Transverse colon (tissue), 4 donors: ENCODE measurements around the gene ATF5. TPM values are rescaled to one million over a fixed set of nuclear protein-coding genes. Genes with fewer than 3 reads are reported as not detected.

ENCODE experiments used
- DNase-seq: peaks from one replicate; pipeline ENCODE4 v3.0.0-alpha.2; 2019
- H3K27ac ChIP-seq, 4 donors: fragments of 200-600 bp; sonication (generic); 2 replicates each; pipeline ENCODE4 v1.5.1; 2016 to 2018; ENCODE audit warnings: inconsistent platforms in 4 of 4
- H3K27me3 ChIP-seq: fragments of 200-600 bp; sonication (generic); 2 replicates; pipeline ENCODE4 v1.5.1; 2017; ENCODE audit warnings: inconsistent platforms
- H3K36me3 ChIP-seq, 4 donors: fragments of 200-600 bp; sonication (generic); 2 replicates each; pipeline ENCODE4 v1.5.1; 2017 to 2019; ENCODE audit warnings: inconsistent platforms in 4 of 4
- H3K4me1 ChIP-seq, 4 donors: fragments of 200-600 bp; sonication (generic); 2 replicates each; pipeline ENCODE4 v1.5.1; 2017 to 2020; ENCODE audit warnings: inconsistent platforms in 4 of 4
- H3K4me3 ChIP-seq, 4 donors: fragments of 200-600 bp; sonication (generic); 1 replicate in 1 of 4; 2 replicates in 3 of 4; pipeline versions ENCODE4 v1.5.1 to v1.6.1; 2017 to 2019; ENCODE audit warnings: inconsistent platforms in 4 of 4
- H3K9me3 ChIP-seq, 2 donors: fragments of 200-600 bp; sonication (generic); 2 replicates each; pipeline ENCODE4 v1.5.1; 2017 to 2019; ENCODE audit warnings: inconsistent platforms in 2 of 2
- CTCF ChIP-seq, 5 experiments: fragments of 200-600 bp in 3 of 5; fragments of 450-650 bp in 2 of 5; sonication (generic) in 3 of 5; IDR thresholded peaks; 1 replicate in 2 of 5; 2 replicates in 3 of 5; pipeline ENCODE4 v1.5.1; 2016 to 2017; ENCODE audit warnings: antibody characterized with exemption in 5 of 5, inconsistent platforms in 3 of 5, mild to moderate bottlenecking in 2 of 5, moderate library complexity in 1 of 5
- EP300 ChIP-seq: sonication (generic); formaldehyde crosslinking; IDR thresholded peaks from one replicate; pipeline ENCODE4 v1.6.1; 2017; ENCODE audit warnings: antibody characterized with exemption, low read depth
- POLR2A ChIP-seq: fragments of 450-650 bp; IDR thresholded peaks from one replicate; pipeline ENCODE4 v1.6.1; 2016; ENCODE audit warnings: antibody characterized with exemption, mild to moderate bottlenecking, moderate library complexity
- POLR2AphosphoS5 ChIP-seq, 3 donors: sonication (generic); formaldehyde crosslinking; IDR thresholded peaks; one replicate each; pipeline ENCODE4 v1.6.1; 2016; ENCODE audit warnings: antibody characterized with exemption in 3 of 3
- WGBS, 2 donors: methylation state at CpG; one replicate each; pipeline ENCODE4 v1.1.5; 2018; ENCODE audit warnings: low coverage in 1 of 2; 5-methylcytosine and 5-hydroxymethylcytosine counted together
- in situ Hi-C, 4 donors: fragments of 200-750 bp; cut with MboI; loops; one replicate each; pipeline versions ENCODE4 v1.15.0 to v1.15.1; 2017; ENCODE audit warnings: low sequenced_read_pairs in 3 of 4, low pct_ligation_motif_present in 1 of 4, low pct_unique_long_range_greater_than_20kb in 1 of 4
- intact Hi-C: fragments of 100-400 bp; cut with DNase I; formaldehyde crosslinking; loops from one replicate; pipeline ENCODE4 v1.15.1; 2023; ENCODE audit warnings: low total_unique reads
- total RNA-seq, 4 donors: library from RNA; depleted of rRNA; stranded (reverse); fragments of >200 nt; gene quantifications; one replicate each; pipeline ENCODE4 v1.1.0, GENCODE V29; 2016

Gene ATF5
- total RNA-seq, 4 donors from 2014 or later: 2.6 to 10.5 (median 5.4) TPM

GRCh38 chr19:49891393-49891792, 37.6 kb upstream of the ATF5 start:
- H3K36me3 ChIP-seq: no peaks in the 10 kb centered on the region
- H3K27ac ChIP-seq: no peak overlapping the region
- no peaks in the 10 kb centered on the region for H3K27me3 ChIP-seq
- H3K4me1 ChIP-seq: peaks cover 9 to 15% (median 12%) of the 10 kb centered on the region in 4 donors
- intact Hi-C loops (no loop called here), in situ Hi-C loops (no loop called here)
- TF ChIP-seq CTCF (IDR thresholded peaks at IDR 0.05): no peak
- no peak for TF ChIP-seq POLR2A
- TF ChIP-seq POLR2AphosphoS5 (IDR thresholded peaks at IDR 0.05): no peak
- TF ChIP-seq EP300: no peak
- DNase-seq: no peak
- H3K9me3 ChIP-seq: no peaks in the 10 kb centered on the region
- H3K4me3 ChIP-seq: no peak overlapping the region
- WGBS, 2 donors: 79% methylated on average over 17 of the region's 17 CpGs; no CpG with 5 or more reads in 1 of the 2 donors

DNA sequence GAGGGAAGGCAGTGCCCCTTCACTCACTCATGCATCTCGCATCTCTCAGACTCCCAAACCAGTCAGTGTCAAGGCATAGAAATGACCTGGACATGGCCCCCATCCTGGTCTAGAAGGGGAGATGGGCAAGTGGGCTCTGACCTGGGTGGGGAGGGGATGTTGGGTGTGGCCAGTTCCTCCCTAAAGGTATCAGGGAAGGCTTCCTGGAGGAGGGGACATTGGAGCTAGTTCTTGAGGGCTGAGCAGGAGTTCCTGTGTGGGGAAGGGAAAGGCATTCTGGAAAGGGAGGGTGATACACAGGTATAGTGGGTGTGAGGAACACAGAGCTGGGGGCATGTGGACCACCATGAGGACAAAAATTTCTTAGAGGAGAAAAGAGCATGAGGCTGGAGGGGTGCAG, 36.3 kb upstream of the ATF5 start:
- Histone ChIP-seq H3K36me3 (no peaks in the 10 kb centered on the region), H3K4me3 (no peak overlapping the region), H3K27ac (no peak overlapping the region), H3K4me1 (peaks cover 9 to 25% (median 21%) of the 10 kb centered on the region in 4 donors), H3K27me3 (no peaks in the 10 kb centered on the region), H3K9me3 (no peaks in the 10 kb centered on the region)
- intact Hi-C loops: no loop called here
- 100% methylated on average over 1 of the region's 1 CpG for WGBS, 2 donors
- TF ChIP-seq CTCF (IDR thresholded peaks at IDR 0.05) (no peak), POLR2A (no peak), EP300 (no peak), POLR2AphosphoS5 (IDR thresholded peaks at IDR 0.05) (no peak)
- in situ Hi-C loops: no loop called here
- no peak for DNase-seq

DNA sequence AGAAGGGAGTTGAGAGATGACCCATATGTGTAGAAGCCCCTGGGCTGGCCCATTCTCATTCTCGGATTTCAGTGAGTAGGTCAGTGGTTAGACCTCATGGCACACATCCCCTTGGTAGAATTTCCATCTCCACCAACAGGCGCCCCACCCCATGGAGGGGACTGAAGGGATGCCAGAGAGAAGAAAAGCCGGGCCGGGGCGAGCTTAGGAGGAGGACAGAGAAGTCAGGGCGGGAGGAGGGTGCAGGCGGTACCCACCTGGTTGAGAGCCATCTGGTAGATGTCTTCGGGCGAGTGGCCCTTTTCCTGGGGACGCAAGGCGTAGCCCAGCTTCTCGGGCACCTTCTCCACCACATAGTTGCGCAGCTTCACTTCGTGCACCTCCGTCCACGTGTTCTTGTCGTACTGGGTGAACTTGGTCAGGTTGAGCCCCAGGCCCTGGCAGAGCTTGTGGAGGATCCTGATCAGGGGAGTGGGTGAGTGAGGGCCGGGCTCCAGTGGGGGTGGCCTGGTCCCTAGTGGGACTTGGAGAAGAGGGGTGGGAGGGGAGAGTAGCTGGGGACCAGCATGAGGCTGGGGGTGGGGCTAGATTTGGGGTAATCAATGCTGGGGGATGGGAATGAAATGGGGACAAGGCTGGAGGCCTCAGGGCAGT, 34.9 kb upstream of the ATF5 start:
- DNase-seq: no peak
- H3K4me1 ChIP-seq: peaks cover 9 to 33% (median 23%) of the 10 kb centered on the region in 4 donors
- H3K36me3 ChIP-seq: no peaks in the 10 kb centered on the region
- no peak overlapping the region for H3K4me3 ChIP-seq
- no peaks in the 10 kb centered on the region for H3K27me3 ChIP-seq
- H3K9me3 ChIP-seq: no peaks in the 10 kb centered on the region
- H3K27ac ChIP-seq: no peak overlapping the region
- intact Hi-C loops (no loop called here), in situ Hi-C loops (no loop called here)
- TF ChIP-seq CTCF (IDR thresholded peaks at IDR 0.05) (no peak), POLR2A (no peak)
- 68 to 93% methylated on average over 6 to 18 of the region's 18 CpGs for WGBS, 2 donors

DNA sequence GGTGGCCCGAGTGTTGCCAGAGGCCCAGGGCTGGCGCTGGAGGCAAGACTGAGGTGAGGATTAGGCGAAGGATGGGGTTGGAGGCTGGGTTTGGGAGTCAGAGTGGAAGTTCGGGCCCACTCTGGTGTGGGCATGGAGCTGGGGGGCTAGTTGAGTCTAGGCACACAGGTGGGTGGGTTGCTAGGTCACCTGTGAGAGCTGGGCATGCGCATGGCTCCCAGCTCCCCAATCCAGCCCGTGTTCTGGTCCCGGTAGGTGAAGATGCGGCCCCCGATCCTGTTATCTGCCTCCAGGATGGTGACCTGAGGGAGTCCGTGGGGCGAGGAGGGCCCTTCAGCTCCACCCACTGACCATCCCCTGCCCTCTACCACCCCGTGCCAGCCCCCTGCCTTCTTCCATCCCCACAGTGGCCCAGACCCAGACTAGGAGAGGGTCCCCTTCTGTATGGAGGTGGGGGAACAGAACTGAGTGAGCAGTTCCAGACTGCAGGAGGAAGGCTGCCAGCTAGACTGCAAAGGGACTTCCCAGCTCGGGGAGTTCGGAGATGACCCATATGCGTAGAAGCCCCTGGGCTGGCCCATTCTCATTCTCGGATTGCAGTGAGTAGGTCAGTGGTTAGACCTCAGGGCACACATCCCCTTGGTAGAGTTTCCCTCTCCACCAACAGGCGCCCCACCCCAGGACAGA, 34.0 kb upstream of the ATF5 start:
- 76% methylated on average over 16 of the region's 17 CpGs; no CpG with 5 or more reads in 1 of the 2 donors for WGBS, 2 donors
- Histone ChIP-seq H3K9me3 (no peaks in the 10 kb centered on the region), H3K4me1 (peaks cover 6 to 29% (median 21%) of the 10 kb centered on the region in 4 donors), H3K36me3 (no peaks in the 10 kb centered on the region), H3K27ac (no peak overlapping the region), H3K27me3 (no peaks in the 10 kb centered on the region), H3K4me3 (no peak overlapping the region)
- in situ Hi-C loops (no loop called here), intact Hi-C loops (no loop called here)
- DNase-seq: no peak
- no peak for TF ChIP-seq POLR2AphosphoS5 (IDR thresholded peaks at IDR 0.05)
- no peak for TF ChIP-seq CTCF (IDR thresholded peaks at IDR 0.05)
- no peak for TF ChIP-seq EP300
- no peak for TF ChIP-seq POLR2A
